SK-N-SH (cell line): ENCODE measurements around the gene NCKAP5. TPM values are rescaled to one million over a fixed set of nuclear protein-coding genes. Genes with fewer than 3 reads are reported as not detected.

Experiments used
- CTCF ChIA-PET: fragments of 300-600, 350-600 bp; formaldehyde crosslinking; extraction: SDS; loops from one replicate; lab custom pipeline; 2021; lab: Yijun Ruan, JAX
- POLR2A ChIA-PET: fragments of 350-600 bp; sonication (Branson Sonifier 250); formaldehyde crosslinking; extraction: SDS; loops from one replicate; lab custom pipeline; 2020; ENCODE audit warnings: antibody characterized with exemption, inconsistent platforms; lab: Yijun Ruan, JAX
- DNase-seq: peaks from one replicate; pipeline ENCODE4 v3.0.0; 2012
- H2AFZ ChIP-seq: fragments of 200-600 bp; sonication (generic); 2 replicates; pipeline ENCODE4 v1.8.1; 2016; ENCODE audit warnings: antibody characterized with exemption, mild to moderate bottlenecking, low read depth
- H3F3A ChIP-seq: fragments of 200-600 bp; sonication (generic); replicated peaks from 2 replicates; pipeline ENCODE3; 2016; ENCODE audit warnings: antibody characterized with exemption, mild to moderate bottlenecking; ENCODE audit not compliant: insufficient read depth
- H3K27ac ChIP-seq, 2 experiments: fragments of 200-500 bp in 1 of 2; fragments of 200-600 bp in 1 of 2; sonication (Bioruptor generic) in 1 of 2; sonication (generic), shearing (Covaris generic) in 1 of 2; 2 replicates each; pipeline versions ENCODE4 v1.5.1 to v1.6.1; 2014 to 2016; ENCODE audit warnings: low read depth in 2 of 2, inconsistent platforms in 1 of 2, low read length in 1 of 2, mild to moderate bottlenecking in 1 of 2, mixed read lengths in 1 of 2
- H3K27me3 ChIP-seq: fragments of 200-600 bp; sonication (generic), shearing (Covaris generic); 2 replicates; pipeline ENCODE4 v1.6.1; 2016; ENCODE audit warnings: mixed run types; ENCODE audit not compliant: insufficient read depth
- H3K36me3 ChIP-seq, 2 experiments: fragments of 200-500 bp in 1 of 2; fragments of 200-600 bp in 1 of 2; sonication (Bioruptor generic) in 1 of 2; sonication (generic) in 1 of 2; replicated peaks in 1 of 2; 2 replicates each; pipeline versions ENCODE3 to v1.5.1; 2014 to 2016; ENCODE audit warnings: low read length in 1 of 2, mild to moderate bottlenecking in 1 of 2; ENCODE audit not compliant: insufficient read depth in 2 of 2, control insufficient read depth in 1 of 2
- H3K4me1 ChIP-seq, 2 experiments: fragments of 200-500 bp in 1 of 2; fragments of 200-600 bp in 1 of 2; sonication (Bioruptor generic) in 1 of 2; sonication (generic), shearing (Covaris generic) in 1 of 2; 2 replicates each; pipeline versions ENCODE4 v1.5.1 to v1.6.1; 2014 to 2016; ENCODE audit warnings: low read depth in 1 of 2, low read length in 1 of 2, mixed run types in 1 of 2; ENCODE audit not compliant: insufficient read depth in 2 of 2, control insufficient read depth in 1 of 2
- H3K4me2 ChIP-seq: fragments of 200-600 bp; sonication (generic), shearing (Covaris generic); 2 replicates; pipeline ENCODE4 v1.6.1; 2017; ENCODE audit warnings: mixed run types
- H3K4me3 ChIP-seq, 2 experiments: fragments of 200-500 bp in 1 of 2; fragments of 200-600 bp in 1 of 2; sonication (Bioruptor generic) in 1 of 2; sonication (generic), shearing (Covaris generic) in 1 of 2; 2 replicates each; pipeline versions ENCODE4 v1.5.1 to v1.8.1; 2014 to 2016; ENCODE audit warnings: low read depth in 2 of 2, inconsistent platforms in 1 of 2, low read length in 1 of 2, mild to moderate bottlenecking in 1 of 2, mixed read lengths in 1 of 2, moderate library complexity in 1 of 2
- H3K79me2 ChIP-seq: fragments of 200-600 bp; sonication (generic); 2 replicates; pipeline ENCODE4 v1.8.1; 2017; ENCODE audit warnings: mild to moderate bottlenecking; ENCODE audit not compliant: insufficient read depth
- H3K9ac ChIP-seq: fragments of 200-600 bp; sonication (generic); 2 replicates; pipeline ENCODE4 v1.6.1; 2017; ENCODE audit warnings: mixed run types
- H3K9me2 ChIP-seq: fragments of 200-600 bp; sonication (generic); 2 replicates; pipeline ENCODE4 v1.6.1; 2017; ENCODE audit warnings: mixed run types
- H3K9me3 ChIP-seq: fragments of 200-600 bp; sonication (generic); 2 replicates; pipeline ENCODE4 v1.6.1; 2017; ENCODE audit warnings: mixed run types, mild to moderate bottlenecking, moderate library complexity
- H4K20me1 ChIP-seq: fragments of 200-600 bp; sonication (generic); 2 replicates; pipeline ENCODE4 v1.6.1; 2017; ENCODE audit warnings: mild to moderate bottlenecking, mixed run types; ENCODE audit not compliant: insufficient read depth
- EZH2phosphoT487 ChIP-seq: fragments of 200-600 bp; sonication (generic); IDR thresholded peaks from 2 replicates; pipeline ENCODE4 v1.6.1; 2017; ENCODE audit warnings: low read depth, mixed run types, mild to moderate bottlenecking, antibody characterized with exemption, moderate library complexity, borderline replicate concordance
- FOSL2 ChIP-seq: IDR thresholded peaks from 2 replicates; pipeline ENCODE4 v1.4.0; 2012; ENCODE audit warnings: low read depth, mild to moderate bottlenecking, moderate library complexity, borderline replicate concordance
- FOXJ3 ChIP-seq: sonication (generic); formaldehyde crosslinking; IDR thresholded peaks from 2 replicates; pipeline ENCODE4 v1.5.1; 2020; ENCODE audit warnings: mild to moderate bottlenecking, missing genetic modification reagents
- FOXM1 ChIP-seq: IDR thresholded peaks from 2 replicates; pipeline ENCODE4 v1.4.0; 2012; ENCODE audit warnings: low read depth, mild to moderate bottlenecking
- GATA2 ChIP-seq: sonication (generic); formaldehyde crosslinking; IDR thresholded peaks from 2 replicates; pipeline ENCODE4 v1.5.0; 2020; ENCODE audit warnings: mild to moderate bottlenecking, missing genetic modification reagents
- IRF3 ChIP-seq: fragments of 150-350 bp; IDR thresholded peaks from 2 replicates; pipeline ENCODE4 v1.6.1; 2016; ENCODE audit warnings: mild to moderate bottlenecking, low read depth, low read length
- MAX ChIP-seq: IDR thresholded peaks from 2 replicates; pipeline ENCODE4 v1.4.0; 2012; ENCODE audit warnings: low read depth
- NFIC ChIP-seq: IDR thresholded peaks from 2 replicates; pipeline ENCODE4 v1.4.0; 2012; ENCODE audit warnings: borderline replicate concordance
- NRF1 ChIP-seq: IDR thresholded peaks from 2 replicates; pipeline ENCODE4 v1.6.1; 2012; ENCODE audit warnings: low read depth, mild to moderate bottlenecking, low read length
- PBX3 ChIP-seq: IDR thresholded peaks from 2 replicates; pipeline ENCODE4; 2012
- REST ChIP-seq: IDR thresholded peaks from 2 replicates; pipeline ENCODE4 v1.6.1; 2012; ENCODE audit warnings: mild to moderate bottlenecking, low read depth, low read length, moderate library complexity
- RXRA ChIP-seq: IDR thresholded peaks from 2 replicates; pipeline ENCODE4 v1.4.0; 2012; ENCODE audit warnings: low read depth, mild to moderate bottlenecking, borderline replicate concordance
- SIN3A ChIP-seq: IDR thresholded peaks from 2 replicates; pipeline ENCODE4 v1.6.1; 2012; ENCODE audit warnings: low read depth, mild to moderate bottlenecking, low read length, moderate library complexity, borderline replicate concordance
- SMC3 ChIP-seq: IDR thresholded peaks from 2 replicates; pipeline ENCODE4 v1.6.1; 2012; ENCODE audit warnings: low read depth, low read length, improper control_type of control experiment
- TAF1 ChIP-seq: IDR thresholded peaks from 2 replicates; pipeline ENCODE4 v1.6.1; 2012; ENCODE audit warnings: low read depth, mild to moderate bottlenecking, low read length, moderate library complexity, borderline replicate concordance
- TCF12 ChIP-seq: IDR thresholded peaks from 2 replicates; pipeline ENCODE4 v1.4.0; 2012
- TEAD4 ChIP-seq: IDR thresholded peaks from 2 replicates; pipeline ENCODE4 v1.4.0; 2012; ENCODE audit warnings: mild to moderate bottlenecking, borderline replicate concordance; ENCODE audit not compliant: insufficient read depth
- USF1 ChIP-seq: IDR thresholded peaks from 2 replicates; pipeline ENCODE4 v1.4.0; 2012; ENCODE audit warnings: low read depth, borderline replicate concordance
- WGBS: methylation state at CpG from one replicate; pipeline ENCODE4 v1.1.6; 2017; ENCODE audit warnings: low lambda C conversion rate; 5-methylcytosine and 5-hydroxymethylcytosine counted together
- polyA plus RNA-seq, 3 experiments: library from polyadenylated mRNA; depleted of rRNA; stranded (reverse); fragments of >200 nt; gene quantifications; 2 replicates each; pipeline ENCODE4 v1.2.3, GENCODE V29; 2012

NCKAP5 gene
- polyA plus RNA-seq, 1 of the 3 experiments (the other 2 are of a cell fraction) = 0.02 TPM

- POLR2A ChIA-PET = no interaction called here
Observed at GRCh38 chr2:132904142-132904842, 664.0 kb downstream of the NCKAP5 start.

More at GRCh38 chr2:132904142-132904842, 664.0 kb downstream of the NCKAP5 start:
- TF ChIP-seq USF1 (no peak), SMC3 (no peak), FOXM1 (no peak), TCF12 (no peak), IRF3 (no peak), TAF1 (no peak), EZH2phosphoT487 (no peak), SIN3A (no peak), TEAD4 (no peak), FOXJ3 (CRISPR knock-in tag) (no peak), FOSL2 (no peak), NFIC (no peak), RXRA (no peak), GATA2 (CRISPR knock-in tag) (no peak), PBX3 (no peak), MAX (no peak), REST (no peak), NRF1 (no peak)
- H2AFZ ChIP-seq = no peak overlapping the region
- H3K9ac ChIP-seq = no peak overlapping the region
- no peaks in the 10 kb centered on the region for H3K9me2 ChIP-seq
- no peak for DNase-seq
- peaks cover 0 to 8% of the 10 kb centered on the region in 2 experiments; a peak in 2 of 4 replicates for H3K4me1 ChIP-seq
- no peaks in the 10 kb centered on the region for H4K20me1 ChIP-seq
- 83% methylated on average over 7 of the region's 7 CpGs for WGBS
- CTCF ChIA-PET = interaction anchor here (0.9 to 1.4 kb wide), 2 partner anchors 16 to 235 kb away, joined by 3 to 4 read pairs; no protein-coding TSS in a partner anchor
- no peak overlapping the region for H3K4me2 ChIP-seq
- H3F3A ChIP-seq = no peaks in the 10 kb centered on the region
- H3K27me3 ChIP-seq = no peaks in the 10 kb centered on the region
- no peak overlapping the region for H3K27ac ChIP-seq
- H3K4me3 ChIP-seq = no peak overlapping the region
- no peaks in the 10 kb centered on the region for H3K36me3 ChIP-seq
- no peaks in the 10 kb centered on the region for H3K79me2 ChIP-seq
- H3K9me3 ChIP-seq = no peaks in the 10 kb centered on the region
